Measurements from ENCODE around the gene FNIP2. TPM values are rescaled to one million over a fixed set of nuclear protein-coding genes. Genes with fewer than 3 reads are reported as not detected.

Gene FNIP2
- total RNA-seq, 2 donors from 2014 or later: 8.6 to 11.5 TPM

DNA sequence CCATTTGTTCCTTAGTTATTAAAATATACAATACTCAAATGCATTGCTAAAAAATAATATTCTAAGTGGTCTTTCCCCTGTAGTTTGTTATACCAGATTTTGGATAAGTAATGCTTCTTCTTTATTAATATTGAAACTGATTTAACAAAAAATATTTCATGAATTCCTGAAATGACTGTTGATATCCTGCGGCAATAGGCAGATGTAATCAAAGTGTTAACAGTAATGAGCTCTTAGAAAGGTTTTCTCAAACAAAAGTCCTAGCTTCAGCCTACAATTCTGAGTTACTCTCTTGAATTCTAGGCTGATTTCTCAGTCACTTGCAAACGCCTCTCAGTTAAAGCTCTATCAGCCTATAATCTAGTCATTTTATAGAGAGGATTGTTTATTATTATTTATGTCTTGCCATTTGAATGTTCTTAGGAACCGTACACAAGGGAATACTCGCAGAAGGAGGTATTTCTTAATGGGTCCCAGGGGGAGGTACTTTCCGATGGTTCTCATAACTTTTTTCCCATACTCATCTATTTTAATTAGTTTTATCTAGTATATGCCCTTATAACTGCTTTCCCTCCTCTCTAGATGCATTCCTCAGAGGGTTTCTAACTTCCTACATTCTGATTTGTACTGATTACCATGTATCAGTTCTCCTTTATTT is 96.8 kb downstream of the FNIP2 start:
- 93% methylated on average over 5 of the region's 5 CpGs; no CpG with 5 or more reads in 1 of the 2 experiments for WGBS, 2 experiments (ENCODE audit: insufficient coverage in 1 of 2, insufficient read length in 1 of 2)
- no peaks in the 10 kb centered on the region for H3K9me3 Mint-ChIP-seq
- Histone ChIP-seq H3K9me3 (ENCODE audit: control insufficient read depth, low read length) (no peaks in the 10 kb centered on the region), H3K4me3 (ENCODE audit: low read length) (no peak overlapping the region), H3K9ac (ENCODE audit: extremely low read depth, low read length, poor library complexity, severe bottlenecking) (no peak overlapping the region), H3K27me3 (ENCODE audit: control insufficient read depth, insufficient read depth, low read length, poor library complexity, severe bottlenecking) (no peaks in the 10 kb centered on the region), H3K36me3 (ENCODE audit: control insufficient read depth, insufficient read depth, low read length) (peaks cover 9% of the 10 kb centered on the region), H3K27ac (ENCODE audit: low read depth, low read length) (no peak overlapping the region), H3K4me1 (ENCODE audit: control insufficient read depth, insufficient read depth, low read length) (no peaks in the 10 kb centered on the region)
- DNase-seq: no peak
- H3K27ac Mint-ChIP-seq: no peak overlapping the region
- H3K4me1 Mint-ChIP-seq: peaks cover 11% of the 10 kb centered on the region
- peaks cover 14% of the 10 kb centered on the region for H3K36me3 Mint-ChIP-seq (ENCODE audit: low read depth)
- TF ChIP-seq, protein P1, sequence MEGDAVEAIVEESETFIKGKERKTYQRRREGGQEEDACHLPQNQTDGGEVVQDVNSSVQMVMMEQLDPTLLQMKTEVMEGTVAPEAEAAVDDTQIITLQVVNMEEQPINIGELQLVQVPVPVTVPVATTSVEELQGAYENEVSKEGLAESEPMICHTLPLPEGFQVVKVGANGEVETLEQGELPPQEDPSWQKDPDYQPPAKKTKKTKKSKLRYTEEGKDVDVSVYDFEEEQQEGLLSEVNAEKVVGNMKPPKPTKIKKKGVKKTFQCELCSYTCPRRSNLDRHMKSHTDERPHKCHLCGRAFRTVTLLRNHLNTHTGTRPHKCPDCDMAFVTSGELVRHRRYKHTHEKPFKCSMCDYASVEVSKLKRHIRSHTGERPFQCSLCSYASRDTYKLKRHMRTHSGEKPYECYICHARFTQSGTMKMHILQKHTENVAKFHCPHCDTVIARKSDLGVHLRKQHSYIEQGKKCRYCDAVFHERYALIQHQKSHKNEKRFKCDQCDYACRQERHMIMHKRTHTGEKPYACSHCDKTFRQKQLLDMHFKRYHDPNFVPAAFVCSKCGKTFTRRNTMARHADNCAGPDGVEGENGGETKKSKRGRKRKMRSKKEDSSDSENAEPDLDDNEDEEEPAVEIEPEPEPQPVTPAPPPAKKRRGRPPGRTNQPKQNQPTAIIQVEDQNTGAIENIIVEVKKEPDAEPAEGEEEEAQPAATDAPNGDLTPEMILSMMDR (conservative IDR thresholded peaks at IDR 0.05): no peak
- no peaks in the 10 kb centered on the region for H3K27me3 Mint-ChIP-seq (ENCODE audit: insufficient read depth)
- no peak overlapping the region for H3K4me3 Mint-ChIP-seq

DNA sequence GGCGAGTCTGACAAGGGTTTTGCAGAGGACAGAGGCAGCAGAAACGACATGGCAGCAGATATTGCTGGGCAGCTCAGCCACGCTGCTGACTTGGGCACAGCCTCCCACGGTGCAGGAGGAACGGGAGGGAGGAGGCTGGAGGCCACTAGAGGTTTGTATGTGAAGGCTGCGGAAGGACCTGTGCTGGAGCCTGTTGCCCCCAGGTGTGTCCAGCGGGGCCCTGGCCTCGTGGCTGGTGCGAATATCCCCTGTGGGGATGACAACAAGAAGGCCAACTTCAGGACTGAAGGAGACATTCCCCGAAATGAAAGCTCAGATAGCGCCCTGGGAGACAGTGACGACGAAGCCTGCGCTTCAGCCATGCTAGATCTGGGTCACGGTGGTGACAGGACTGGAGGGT is 100.2 kb downstream of the FNIP2 start:
- H3K9me3 ChIP-seq (ENCODE audit: control insufficient read depth, low read length): no peaks in the 10 kb centered on the region
- 95 to 99% methylated on average over 8 to 15 of the region's 15 CpGs for WGBS, 2 experiments (ENCODE audit: insufficient coverage in 1 of 2, insufficient read length in 1 of 2)

DNA sequence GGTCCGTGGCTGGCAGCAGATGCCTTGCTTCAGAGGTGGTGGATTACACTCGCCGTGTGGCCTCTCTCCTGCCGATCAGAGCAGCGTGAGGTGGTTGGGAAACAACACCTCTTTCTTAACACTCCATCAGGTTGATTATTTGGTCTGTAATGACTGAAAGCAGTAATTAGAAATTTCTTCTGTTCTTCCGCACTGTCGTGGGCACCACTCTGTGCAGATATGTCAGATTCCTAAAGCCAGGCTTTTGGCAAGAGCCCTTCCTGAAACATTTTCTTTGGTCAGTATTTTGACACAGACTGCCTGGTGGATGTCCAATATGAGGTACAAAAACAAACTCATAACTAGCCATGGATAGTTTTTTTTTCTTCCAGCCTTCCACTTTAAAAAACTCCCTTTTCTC is 100.9 kb downstream of the FNIP2 start:
- Histone ChIP-seq H3K4me3 (ENCODE audit: low read length) (no peak overlapping the region), H3K4me1 (ENCODE audit: control insufficient read depth, insufficient read depth, low read length) (no peaks in the 10 kb centered on the region), H3K36me3 (ENCODE audit: control insufficient read depth, insufficient read depth, low read length) (no peaks in the 10 kb centered on the region), H3K9me3 (ENCODE audit: control insufficient read depth, low read length) (no peaks in the 10 kb centered on the region), H3K27ac (ENCODE audit: low read depth, low read length) (no peak overlapping the region), H3K27me3 (ENCODE audit: control insufficient read depth, insufficient read depth, low read length, poor library complexity, severe bottlenecking) (no peaks in the 10 kb centered on the region), H3K9ac (ENCODE audit: extremely low read depth, low read length, poor library complexity, severe bottlenecking) (no peak overlapping the region)
- Mint-ChIP-seq H3K9me3 (no peaks in the 10 kb centered on the region), H3K4me3 (no peak overlapping the region), H3K4me1 (peaks cover 16% of the 10 kb centered on the region), H3K27ac (no peak overlapping the region), H3K36me3 (ENCODE audit: low read depth) (peaks cover 8% of the 10 kb centered on the region), H3K27me3 (ENCODE audit: insufficient read depth) (no peaks in the 10 kb centered on the region)
- TF ChIP-seq, protein P1 (conservative IDR thresholded peaks at IDR 0.05): no peak
- 85 to 91% methylated on average over 2 to 7 of the region's 7 CpGs for WGBS, 2 experiments (ENCODE audit: insufficient coverage in 1 of 2, insufficient read length in 1 of 2)
- DNase-seq: no peak

More for the DNA sequence above, 100.2 kb downstream of the FNIP2 start:
- Mint-ChIP-seq H3K4me1 (peaks cover 16% of the 10 kb centered on the region), H3K4me3 (no peak overlapping the region), H3K36me3 (ENCODE audit: low read depth) (peaks cover 8% of the 10 kb centered on the region), H3K27me3 (ENCODE audit: insufficient read depth) (no peaks in the 10 kb centered on the region), H3K9me3 (no peaks in the 10 kb centered on the region), H3K27ac (no peak overlapping the region)
- Histone ChIP-seq H3K27ac (ENCODE audit: low read depth, low read length) (no peak overlapping the region), H3K9ac (ENCODE audit: extremely low read depth, low read length, poor library complexity, severe bottlenecking) (no peak overlapping the region), H3K4me1 (ENCODE audit: control insufficient read depth, insufficient read depth, low read length) (no peaks in the 10 kb centered on the region), H3K36me3 (ENCODE audit: control insufficient read depth, insufficient read depth, low read length) (no peaks in the 10 kb centered on the region), H3K27me3 (ENCODE audit: control insufficient read depth, insufficient read depth, low read length, poor library complexity, severe bottlenecking) (no peaks in the 10 kb centered on the region), H3K4me3 (ENCODE audit: low read length) (no peak overlapping the region)
- TF ChIP-seq, protein P1 (conservative IDR thresholded peaks at IDR 0.05): no peak
- no peak for DNase-seq

Data from endodermal cell (in vitro differentiated cells).